Neutrophil (primary cell): ENCODE measurements around the gene LEAP2.
A peak's percentile ranks its signal among the peaks of the same experiment; 100 is the strongest.

Experiments used
- H3K27ac ChIP-seq: fragments of 200-600 bp; sonication (generic); 2 replicates; pipeline ENCODE4 v1.5.1; 2016; ENCODE audit warnings: mild to moderate bottlenecking, moderate library complexity
- H3K27me3 ChIP-seq: fragments of 200-600 bp; sonication (generic); 2 replicates; pipeline ENCODE4 v1.6.0; 2016; ENCODE audit warnings: mild to moderate bottlenecking
- H3K36me3 ChIP-seq: fragments of 200-600 bp; sonication (generic); 2 replicates; pipeline ENCODE4 v1.5.1; 2017
- H3K4me1 ChIP-seq, 2 experiments: fragments of 200-600 bp in 1 of 2; sonication (generic) in 1 of 2; 1 replicate in 1 of 2; 2 replicates in 1 of 2; pipeline versions ENCODE4 v1.5.1 to v1.6.1; 2013 to 2016; ENCODE audit warnings: low read depth in 1 of 2, low read length in 1 of 2, mild to moderate bottlenecking in 1 of 2, moderate library complexity in 1 of 2; ENCODE audit not compliant: control insufficient read depth in 1 of 2, insufficient read depth in 1 of 2
- H3K4me3 ChIP-seq, 2 experiments: fragments of 200-600 bp in 1 of 2; sonication (generic) in 1 of 2; 1 replicate in 1 of 2; 2 replicates in 1 of 2; pipeline ENCODE4 v1.5.1; 2013 to 2016; ENCODE audit warnings: low read depth in 1 of 2, low read length in 1 of 2, mild to moderate bottlenecking in 1 of 2, moderate library complexity in 1 of 2
- H3K9me3 ChIP-seq: fragments of 200-600 bp; sonication (generic); 2 replicates; pipeline ENCODE4 v1.5.1; 2016
- CTCF ChIP-seq: fragments of 200-600 bp; sonication (generic); IDR thresholded peaks from 2 replicates; pipeline ENCODE4 v1.5.1; 2016; ENCODE audit warnings: antibody characterized with exemption

Gene LEAP2

GRCh38 chr5:132905938-132906337 lies 32.5 kb downstream of the LEAP2 start:
- Histone ChIP-seq H3K9me3 (no peaks in the 10 kb centered on the region), H3K27ac (peak overlapping the region; percentile 65), H3K4me3 (no peak overlapping the region), H3K27me3 (no peaks in the 10 kb centered on the region), H3K4me1 (peaks cover 6 to 15% of the 10 kb centered on the region in 2 experiments), H3K36me3 (peaks cover 30% of the 10 kb centered on the region)
- no peak for TF ChIP-seq CTCF

GRCh38 chr5:132907161-132907560 lies 33.7 kb downstream of the LEAP2 start:
- Histone ChIP-seq H3K9me3 (no peaks in the 10 kb centered on the region), H3K4me3 (no peak overlapping the region), H3K27ac (peak overlapping the region; percentile 65), H3K4me1 (peaks cover 6 to 15% of the 10 kb centered on the region in 2 experiments), H3K36me3 (peaks cover 28% of the 10 kb centered on the region), H3K27me3 (no peaks in the 10 kb centered on the region)
- no peak for TF ChIP-seq CTCF

- TF ChIP-seq CTCF, result no peak
- Histone ChIP-seq H3K36me3 (peaks cover 28% of the 10 kb centered on the region), H3K4me1 (peaks cover 6 to 15% of the 10 kb centered on the region in 2 experiments), H3K27me3 (no peaks in the 10 kb centered on the region), H3K27ac (no peak overlapping the region), H3K9me3 (no peaks in the 10 kb centered on the region), H3K4me3 (no peak overlapping the region)
Measured at GRCh38 chr5:132909702-132910101, 36.2 kb downstream of the LEAP2 start.

GRCh38 chr5:132915681-132916080 lies 42.2 kb downstream of the LEAP2 start:
- Histone ChIP-seq H3K4me1 (no peaks in the 10 kb centered on the region), H3K36me3 (peaks cover 18% of the 10 kb centered on the region), H3K27me3 (no peaks in the 10 kb centered on the region), H3K9me3 (no peaks in the 10 kb centered on the region), H3K4me3 (no peak overlapping the region), H3K27ac (no peak overlapping the region)
- TF ChIP-seq CTCF, result no peak

GRCh38 chr5:132916086-132916485 lies 42.6 kb downstream of the LEAP2 start:
- Histone ChIP-seq H3K9me3 (no peaks in the 10 kb centered on the region), H3K36me3 (peaks cover 20% of the 10 kb centered on the region), H3K27ac (no peak overlapping the region), H3K27me3 (no peaks in the 10 kb centered on the region), H3K4me1 (no peaks in the 10 kb centered on the region), H3K4me3 (no peak overlapping the region)
- no peak for TF ChIP-seq CTCF
